Cardiac muscle cell (in vitro differentiated cells and primary cell): ENCODE measurements around the gene SPTLC3. TPM values are rescaled to one million over a fixed set of nuclear protein-coding genes. Genes with fewer than 3 reads are reported as not detected.

Experiments
- DNase-seq, 2 donors: peaks; one replicate each; pipeline versions ENCODE4 v3.0.0 to v3.0.0-alpha.2; 2010 to 2017; ENCODE audit warnings: low read depth in 1 of 2, low spot score in 1 of 2
- H3K27ac ChIP-seq: fragments of 200-600 bp; sonication (generic); 2 replicates; pipeline ENCODE4 v1.5.1; 2016
- H3K27me3 ChIP-seq: fragments of 200-600 bp; sonication (generic); 2 replicates; pipeline ENCODE4 v1.6.0; 2016; ENCODE audit warnings: control low read depth
- H3K36me3 ChIP-seq: fragments of 200-600 bp; sonication (generic); 2 replicates; pipeline ENCODE4 v1.5.1; 2016; ENCODE audit warnings: control low read depth
- H3K4me1 ChIP-seq: fragments of 200-600 bp; sonication (generic); 2 replicates; pipeline ENCODE4 v1.8.1; 2017; ENCODE audit warnings: low read depth, mild to moderate bottlenecking, mixed run types
- H3K4me3 ChIP-seq: fragments of 200-600 bp; sonication (generic); 2 replicates; pipeline ENCODE4 v1.5.1; 2016; ENCODE audit warnings: mild to moderate bottlenecking
- H3K9me3 ChIP-seq: fragments of 200-600 bp; sonication (generic); 2 replicates; pipeline ENCODE4 v1.5.1; 2017; ENCODE audit warnings: low read depth, mild to moderate bottlenecking, control low read depth
- polyA plus RNA-seq: library from polyadenylated mRNA; unstranded; fragments of >200 nt; fragmentation: Nextera tagmentation; extraction: Ambion mirVana; gene quantifications from 2 replicates; pipeline ENCODE4 v1.2.1, GENCODE V29; 2016
- total RNA-seq: library from RNA; depleted of rRNA; stranded (reverse); fragments of >200 nt; gene quantifications from 2 replicates; pipeline ENCODE4 v1.2.3, GENCODE V29; 2016
- TF ChIP-seq, protein P1 (sequence below): IDR thresholded peaks from 2 replicates; pipeline ENCODE4 v1.5.1; 2012; ENCODE audit warnings: low read depth, mild to moderate bottlenecking, low read length

Gene SPTLC3
- total and polyA plus RNA-seq, 2 experiments from 2014 or later: 2.2 to 6.2 TPM

- Histone ChIP-seq H3K4me3 (no peak overlapping the region), H3K4me1 (no peaks in the 10 kb centered on the region), H3K36me3 (no peaks in the 10 kb centered on the region), H3K27ac (no peak overlapping the region), H3K27me3 (no peaks in the 10 kb centered on the region), H3K9me3 (no peaks in the 10 kb centered on the region)
- DNase-seq: no peak
- TF ChIP-seq, protein P1, sequence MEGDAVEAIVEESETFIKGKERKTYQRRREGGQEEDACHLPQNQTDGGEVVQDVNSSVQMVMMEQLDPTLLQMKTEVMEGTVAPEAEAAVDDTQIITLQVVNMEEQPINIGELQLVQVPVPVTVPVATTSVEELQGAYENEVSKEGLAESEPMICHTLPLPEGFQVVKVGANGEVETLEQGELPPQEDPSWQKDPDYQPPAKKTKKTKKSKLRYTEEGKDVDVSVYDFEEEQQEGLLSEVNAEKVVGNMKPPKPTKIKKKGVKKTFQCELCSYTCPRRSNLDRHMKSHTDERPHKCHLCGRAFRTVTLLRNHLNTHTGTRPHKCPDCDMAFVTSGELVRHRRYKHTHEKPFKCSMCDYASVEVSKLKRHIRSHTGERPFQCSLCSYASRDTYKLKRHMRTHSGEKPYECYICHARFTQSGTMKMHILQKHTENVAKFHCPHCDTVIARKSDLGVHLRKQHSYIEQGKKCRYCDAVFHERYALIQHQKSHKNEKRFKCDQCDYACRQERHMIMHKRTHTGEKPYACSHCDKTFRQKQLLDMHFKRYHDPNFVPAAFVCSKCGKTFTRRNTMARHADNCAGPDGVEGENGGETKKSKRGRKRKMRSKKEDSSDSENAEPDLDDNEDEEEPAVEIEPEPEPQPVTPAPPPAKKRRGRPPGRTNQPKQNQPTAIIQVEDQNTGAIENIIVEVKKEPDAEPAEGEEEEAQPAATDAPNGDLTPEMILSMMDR: no peak
These were observed 51.6 kb downstream of the SPTLC3 start for GRCh38 chr20:13060327-13060726.

DNA sequence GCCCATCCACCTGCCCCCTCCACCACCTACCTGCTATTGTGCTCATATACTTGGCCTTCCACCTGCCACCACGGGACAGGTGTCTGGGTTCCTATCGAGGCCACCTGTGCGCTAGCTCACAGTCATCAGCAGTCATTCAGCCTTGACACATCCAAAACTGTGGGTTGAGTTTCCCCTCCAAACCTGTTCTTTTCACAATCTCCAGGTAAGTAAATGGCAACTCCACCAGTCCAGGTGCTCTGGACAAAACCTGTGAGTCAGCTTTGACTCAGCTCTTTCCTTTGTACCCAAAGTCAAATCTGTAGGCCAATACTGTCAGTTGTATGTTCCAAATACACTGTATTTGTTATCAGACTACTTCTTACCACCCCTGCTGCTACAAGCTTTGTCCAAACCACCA is 52.6 kb downstream of the SPTLC3 start:
- no peak overlapping the region for H3K27ac ChIP-seq
- TF ChIP-seq, protein P1: no peak
- no peaks in the 10 kb centered on the region for H3K4me1 ChIP-seq
- no peaks in the 10 kb centered on the region for H3K9me3 ChIP-seq
- H3K4me3 ChIP-seq: no peak overlapping the region
- no peaks in the 10 kb centered on the region for H3K36me3 ChIP-seq
- H3K27me3 ChIP-seq: no peaks in the 10 kb centered on the region
- DNase-seq: no peak

- Histone ChIP-seq H3K27ac (no peak overlapping the region), H3K4me3 (no peak overlapping the region), H3K27me3 (no peaks in the 10 kb centered on the region), H3K36me3 (no peaks in the 10 kb centered on the region), H3K9me3 (no peaks in the 10 kb centered on the region), H3K4me1 (no peaks in the 10 kb centered on the region)
- DNase-seq: no peak
- TF ChIP-seq, protein P1: no peak
These were observed 54.0 kb downstream of the SPTLC3 start for GRCh38 chr20:13062789-13063188.

DNA sequence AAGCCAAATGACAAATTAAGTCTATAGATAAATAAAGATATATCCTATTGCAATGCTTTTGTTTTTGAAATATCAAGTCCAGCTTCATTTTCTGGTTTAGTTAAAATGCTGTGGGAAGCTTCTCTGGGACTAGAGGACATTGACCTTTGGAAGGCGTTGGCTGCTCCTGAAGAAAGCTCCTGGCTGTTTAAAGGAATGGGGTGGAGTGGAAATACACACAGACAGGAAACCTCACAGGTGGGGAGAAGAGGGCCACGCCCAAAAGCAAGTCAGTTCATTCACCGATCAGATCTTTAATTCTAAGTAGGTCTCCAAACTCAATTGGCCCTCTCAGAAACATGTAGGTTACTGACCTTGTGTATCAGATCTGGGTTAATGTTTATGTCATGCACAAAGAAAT is 59.6 kb downstream of the SPTLC3 start:
- TF ChIP-seq, protein P1: no peak
- no peak for DNase-seq
- Histone ChIP-seq H3K4me3 (no peak overlapping the region), H3K27ac (no peak overlapping the region), H3K27me3 (peaks cover 3% of the 10 kb centered on the region), H3K4me1 (no peaks in the 10 kb centered on the region), H3K9me3 (no peaks in the 10 kb centered on the region), H3K36me3 (no peaks in the 10 kb centered on the region)

DNA sequence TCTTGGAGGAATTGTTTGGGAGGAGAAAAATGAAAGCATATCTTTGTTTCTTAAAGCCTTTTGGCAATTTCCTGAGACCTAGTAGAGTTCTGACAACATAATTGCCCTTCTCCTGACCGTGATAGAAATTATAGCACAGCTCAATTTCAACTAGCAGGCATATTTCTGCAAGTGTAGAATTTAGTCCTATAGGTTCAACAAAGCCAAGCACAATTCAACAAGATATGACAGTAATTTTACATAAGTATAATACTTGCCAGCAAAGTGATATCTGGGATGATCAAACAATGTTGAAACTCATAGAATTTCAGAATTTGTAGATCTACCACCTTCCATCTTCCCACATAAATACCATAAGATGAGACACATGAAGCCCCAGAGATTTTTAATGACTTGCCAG is 73.1 kb downstream of the SPTLC3 start:
- no peak for DNase-seq
- TF ChIP-seq, protein P1: no peak
- Histone ChIP-seq H3K27me3 (no peaks in the 10 kb centered on the region), H3K27ac (no peak overlapping the region), H3K36me3 (no peaks in the 10 kb centered on the region), H3K4me3 (no peak overlapping the region), H3K9me3 (no peaks in the 10 kb centered on the region), H3K4me1 (no peaks in the 10 kb centered on the region)

DNA sequence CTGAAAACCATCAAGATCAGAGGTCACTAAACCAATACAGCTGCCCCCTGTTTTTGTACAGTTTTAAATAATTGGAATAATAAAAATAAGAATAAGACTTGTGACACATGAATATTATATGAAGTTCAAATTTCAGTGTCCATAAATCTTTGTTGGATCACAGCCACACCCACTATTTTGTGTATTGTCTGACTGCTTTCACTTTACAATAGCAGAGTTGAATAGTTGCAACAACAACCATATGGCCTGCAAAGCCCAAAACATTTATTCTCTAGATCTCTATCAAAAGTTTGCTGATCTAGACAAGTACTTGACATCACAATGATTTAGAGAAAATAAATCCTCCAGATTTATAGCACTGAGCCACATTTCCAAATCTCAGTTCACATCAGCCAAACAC is 73.6 kb downstream of the SPTLC3 start:
- H3K9me3 ChIP-seq: no peaks in the 10 kb centered on the region
- H3K27ac ChIP-seq: no peak overlapping the region
- TF ChIP-seq, protein P1: no peak
- H3K27me3 ChIP-seq: no peaks in the 10 kb centered on the region
- H3K4me3 ChIP-seq: no peak overlapping the region
- no peaks in the 10 kb centered on the region for H3K36me3 ChIP-seq
- DNase-seq: no peak
- H3K4me1 ChIP-seq: no peaks in the 10 kb centered on the region
